Measurements from ENCODE around the gene FOXM1.

The FOXM1 gene

DNA sequence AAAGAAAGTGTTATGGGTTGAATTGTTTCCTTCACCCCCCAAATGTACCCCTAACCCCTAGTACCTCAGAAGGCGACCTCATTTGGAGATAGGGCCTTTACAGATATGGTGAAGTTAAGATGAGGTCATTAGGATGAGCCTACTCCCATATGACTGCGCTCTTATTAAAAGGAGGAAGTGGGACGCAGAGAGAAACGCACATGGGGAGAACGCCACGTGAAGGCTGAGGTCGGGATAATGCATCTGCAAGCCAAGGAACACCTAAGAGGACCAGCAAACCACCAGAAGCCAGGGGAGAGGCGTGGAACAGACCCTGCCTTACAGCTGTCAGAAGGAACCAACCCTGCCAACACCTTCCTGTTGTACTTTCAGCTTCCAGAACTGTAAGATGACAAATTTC, 40.4 kb downstream of the FOXM1 start:
- DNase-seq (ENCODE audit: low read depth) = no peak

GRCh38 chr12:2835691-2836403, 41.1 kb downstream of the FOXM1 start:
- DNase-seq (ENCODE audit: low read depth) = no peak

DNA sequence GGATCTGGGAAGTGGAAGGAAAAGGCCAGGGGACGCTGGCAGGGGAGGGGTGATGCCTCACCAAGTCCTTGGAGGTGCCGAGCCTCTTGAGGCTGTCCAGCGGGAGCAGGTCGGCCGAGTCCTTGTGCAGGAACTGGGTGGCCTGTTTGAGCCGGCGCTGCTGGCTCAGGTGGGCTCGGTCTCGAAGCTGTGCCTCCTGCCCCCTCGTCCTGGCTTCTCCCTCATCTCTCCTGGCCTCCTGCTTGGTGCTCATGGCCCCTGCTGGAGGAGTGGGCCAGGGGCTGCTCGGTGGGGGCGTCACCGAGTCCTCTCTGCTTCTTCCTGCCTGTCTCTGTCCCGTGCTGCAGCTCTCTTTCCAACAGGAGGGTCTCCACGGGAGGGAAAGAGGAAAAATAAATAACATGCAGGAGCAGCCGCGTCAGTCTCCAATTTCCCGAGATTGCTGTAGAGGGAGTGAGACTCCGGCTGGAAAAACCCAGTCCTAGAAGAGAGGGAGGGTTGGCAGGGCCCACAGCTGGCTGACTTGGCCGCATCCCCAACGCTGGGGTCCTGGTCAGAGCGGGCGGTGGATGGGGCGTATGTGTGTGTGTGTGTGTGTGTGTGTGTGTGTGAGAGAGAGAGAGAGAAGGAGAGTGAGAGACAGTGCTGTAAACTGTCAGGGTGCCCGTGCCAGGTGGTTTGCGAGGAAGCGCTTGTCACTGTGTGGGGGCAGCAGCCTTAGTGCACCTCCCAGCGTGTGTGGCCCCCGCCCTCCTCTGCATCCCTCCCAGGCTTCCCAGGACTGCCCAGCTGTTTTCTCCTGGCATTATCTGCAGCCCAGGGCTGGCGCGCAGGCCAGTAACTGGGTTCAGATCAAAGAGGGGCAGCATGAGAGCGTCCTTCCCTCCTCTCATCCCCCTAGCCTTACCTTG, 42.1 kb downstream of the FOXM1 start, which contains the start of gene NRIP2:
Gene NRIP2, minus strand, starts transcription at position 455 of the 911 bp plus-strand sequence. Its CDS starts 52 bp downstream, at position 403.
- DNase-seq (ENCODE audit: low read depth) = no peak

- no peak for DNase-seq (ENCODE audit: low read depth)
Observed at GRCh38 chr12:2833810-2834209, 43.2 kb downstream of the FOXM1 start.

GRCh38 chr12:2833327-2833726, 43.6 kb downstream of the FOXM1 start:
- no peak for DNase-seq (ENCODE audit: low read depth)

DNA sequence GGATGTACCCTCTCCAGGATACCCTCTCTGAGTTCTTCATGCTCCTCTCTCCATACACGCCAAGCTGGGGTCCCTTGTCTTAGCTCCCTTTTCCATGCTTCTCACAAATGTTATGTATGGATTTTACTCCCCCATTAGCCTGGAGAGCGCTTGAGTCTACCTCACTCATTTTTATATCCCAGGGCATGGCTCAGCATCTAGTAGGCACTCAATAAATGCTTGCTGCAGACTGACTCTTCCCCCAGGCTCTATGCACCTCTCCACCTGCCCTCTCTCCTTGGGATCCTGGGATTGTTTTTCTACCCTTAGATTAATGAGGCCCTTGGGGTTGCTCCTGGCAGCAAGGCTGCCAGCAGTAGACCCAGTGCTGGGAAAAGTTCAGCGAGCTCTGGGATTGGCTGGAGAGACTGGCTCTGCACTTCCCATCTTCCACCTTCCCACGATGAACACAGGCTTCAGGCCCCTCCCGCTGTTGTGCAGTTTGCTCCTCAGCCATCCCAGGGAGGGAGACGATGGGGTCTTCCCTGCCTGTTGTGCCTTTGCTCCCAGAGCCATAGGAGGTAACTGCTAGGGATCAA, 44.3 kb downstream of the FOXM1 start:
- DNase-seq (ENCODE audit: low read depth) = no peak

DNA sequence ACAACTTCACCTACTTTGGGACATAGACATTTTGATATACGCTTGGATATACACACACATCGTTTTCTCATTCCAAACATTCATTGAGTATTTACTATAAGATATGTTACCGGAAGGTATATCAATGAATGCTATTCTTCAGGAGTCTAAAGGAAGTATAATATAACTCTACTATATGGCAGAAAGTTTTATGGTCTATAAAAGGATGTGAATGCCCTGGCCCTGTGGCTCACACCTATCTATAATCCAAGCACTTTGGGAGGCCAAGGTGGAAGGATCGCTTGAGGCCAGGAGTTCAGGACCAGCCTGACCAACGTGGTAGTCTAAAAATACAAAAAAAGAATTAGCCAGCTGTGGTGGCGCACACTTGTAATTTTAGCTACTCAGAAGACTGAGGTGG, 47.7 kb downstream of the FOXM1 start:
- no peak for DNase-seq (ENCODE audit: low read depth)

GRCh38 chr12:2826721-2827515, 50.1 kb downstream of the FOXM1 start:
- DNase-seq (ENCODE audit: low read depth) = no peak

DNA sequence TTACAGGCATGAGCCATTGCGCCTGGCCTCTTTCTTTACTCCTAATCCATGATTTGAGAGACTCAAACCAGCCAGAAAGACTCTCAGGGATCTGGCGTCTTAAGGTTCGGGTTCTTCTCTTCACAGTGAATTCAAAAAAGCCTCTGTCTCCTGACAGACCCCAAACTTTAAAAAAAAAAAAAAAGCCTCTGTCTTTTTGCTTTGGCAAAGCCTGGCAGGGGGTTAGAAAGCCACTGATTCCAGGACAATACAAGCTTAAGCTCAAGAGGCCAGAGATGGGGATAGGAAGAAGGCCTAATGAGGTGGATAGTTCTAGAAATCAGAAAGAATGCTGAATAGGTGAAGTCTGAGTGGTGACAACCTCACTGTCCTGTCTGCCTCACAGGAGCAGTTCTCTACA, 50.9 kb downstream of the FOXM1 start:
- DNase-seq (ENCODE audit: low read depth) = no peak

GRCh38 chr12:2825132-2825531, 51.8 kb downstream of the FOXM1 start:
- no peak for DNase-seq (ENCODE audit: low read depth)

- DNase-seq (ENCODE audit: low read depth) = no peak
Observed at GRCh38 chr12:2824541-2824940, 52.4 kb downstream of the FOXM1 start.

DNA sequence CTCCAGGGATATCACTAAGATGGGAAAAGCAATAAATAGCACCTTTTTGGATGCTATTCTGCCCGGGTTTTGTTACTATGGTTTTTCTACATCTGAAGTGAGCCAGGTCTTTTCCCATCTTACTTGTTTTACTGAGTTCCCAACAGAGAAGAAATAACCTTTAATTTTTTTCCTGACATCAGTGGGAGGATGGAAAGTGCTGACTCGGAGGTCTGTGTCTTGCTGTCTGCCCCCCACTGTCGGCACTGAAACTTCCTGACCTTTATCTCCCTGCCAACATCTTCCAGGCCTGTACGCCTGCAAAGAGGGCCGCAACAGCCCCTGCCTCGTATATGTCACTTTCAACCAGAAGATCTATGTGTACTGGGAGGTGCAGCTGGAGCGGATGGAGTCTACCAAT, 53.5 kb downstream of the FOXM1 start:
- no peak for DNase-seq (ENCODE audit: low read depth)

DNA sequence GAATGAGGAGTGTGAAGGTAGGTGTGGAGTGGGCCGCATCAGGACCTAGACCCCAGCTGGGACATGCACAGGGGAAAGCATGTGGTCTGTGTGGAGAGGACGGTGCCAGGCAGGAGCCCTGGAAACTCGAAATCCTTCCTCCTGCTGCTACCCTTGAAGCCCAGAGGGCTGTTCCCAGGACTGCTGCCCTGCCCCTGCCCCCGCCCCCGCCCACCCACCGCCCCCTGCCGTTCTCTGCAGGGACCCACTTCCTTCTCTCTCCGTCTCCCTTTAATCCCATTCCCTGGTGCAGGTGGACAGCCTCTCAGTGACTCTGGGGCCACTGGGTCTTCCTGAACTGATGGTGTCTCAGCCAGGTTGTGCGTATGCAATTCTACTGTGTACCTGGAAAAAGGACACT, 56.5 kb downstream of the FOXM1 start:
- no peak for DNase-seq (ENCODE audit: low read depth)

DNA sequence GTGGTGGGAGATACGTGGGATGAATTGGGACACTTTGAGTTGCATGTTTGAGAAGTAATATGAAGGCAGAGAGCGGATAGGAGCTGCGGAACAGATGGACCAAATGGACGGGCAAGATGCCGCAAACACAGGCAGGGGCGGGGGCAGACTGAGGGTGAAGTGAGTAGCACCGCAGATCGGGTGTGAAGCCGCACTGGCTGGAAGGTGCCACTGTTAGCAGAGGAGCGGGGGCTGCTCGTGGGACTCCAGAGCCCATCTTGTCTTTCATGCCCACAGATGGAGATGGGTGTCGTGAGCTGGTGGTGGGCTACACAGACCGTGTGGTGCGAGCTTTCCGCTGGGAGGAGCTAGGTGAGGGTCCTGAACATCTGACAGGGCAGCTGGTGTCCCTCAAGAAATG, 57.2 kb downstream of the FOXM1 start:
- DNase-seq (ENCODE audit: low read depth) = no peak

- no peak for DNase-seq (ENCODE audit: low read depth)
Observed at GRCh38 chr12:2813214-2814185, 63.5 kb downstream of the FOXM1 start.

GRCh38 chr12:2812290-2813213, 64.4 kb downstream of the FOXM1 start, which contains the start of gene ITFG2:
Gene ITFG2 (plus strand): TSS chr12:2812668. CDS start chr12:2812761, 93 bp downstream.
- peak; percentile 96 for DNase-seq (ENCODE audit: low read depth)

DNA sequence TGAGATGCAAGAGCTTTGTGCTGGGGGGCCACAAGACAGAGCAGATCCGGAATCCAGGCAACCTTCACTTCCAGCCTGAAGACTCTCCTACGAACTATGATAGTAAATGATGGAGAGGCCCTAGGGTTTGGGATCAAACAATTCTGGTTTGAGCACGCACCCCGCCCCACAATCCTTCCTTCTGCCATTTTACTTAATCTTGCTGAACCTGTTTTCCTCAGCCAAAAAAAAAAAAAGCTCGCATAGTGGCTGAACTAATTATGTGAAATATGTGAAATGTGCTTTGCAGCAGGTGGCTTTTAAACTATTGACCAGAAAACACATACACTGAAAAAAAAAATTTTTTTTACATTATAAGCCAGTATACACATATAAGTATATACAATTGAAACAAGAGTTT, 65.2 kb downstream of the FOXM1 start:
- DNase-seq (ENCODE audit: low read depth) = no peak
